IPS-20b (cell line): ENCODE results near the gene CAPS.
"Not testable (repeated sequence)": the region's sequence is repeated elsewhere in the genome, so short reads cannot be mapped to it uniquely, and the experiment has no call there.

ENCODE experiments used
- H3K27ac ChIP-seq: one replicate; pipeline ENCODE4 v1.5.1; 2013; ENCODE audit warnings: low read length
- H3K27me3 ChIP-seq: 2 replicates; pipeline ENCODE4 v1.6.1; 2013; ENCODE audit warnings: mild to moderate bottlenecking, low read length, inconsistent platforms; ENCODE audit not compliant: insufficient read depth
- H3K36me3 ChIP-seq: 2 replicates; pipeline ENCODE4 v1.6.1; 2013; ENCODE audit warnings: low read depth, mild to moderate bottlenecking, inconsistent platforms, low read length, moderate library complexity; ENCODE audit not compliant: insufficient read depth
- H3K4me1 ChIP-seq: 2 replicates; pipeline ENCODE4 v1.6.1; 2013; ENCODE audit warnings: mild to moderate bottlenecking, control low read depth, inconsistent platforms, low read length, moderate library complexity; ENCODE audit not compliant: insufficient read depth
- H3K4me3 ChIP-seq: 2 replicates; pipeline ENCODE4 v1.5.1; 2013; ENCODE audit warnings: mild to moderate bottlenecking, low read length, inconsistent platforms
- H3K9ac ChIP-seq: 2 replicates; pipeline ENCODE4 v1.6.1; 2013; ENCODE audit warnings: low read depth, mild to moderate bottlenecking, inconsistent platforms, low read length, moderate library complexity
- H3K9me3 ChIP-seq: 2 replicates; pipeline ENCODE4 v1.6.1; 2013; ENCODE audit warnings: mild to moderate bottlenecking, low read depth, low read length, inconsistent platforms; ENCODE audit not compliant: insufficient read depth

The CAPS gene

DNA sequence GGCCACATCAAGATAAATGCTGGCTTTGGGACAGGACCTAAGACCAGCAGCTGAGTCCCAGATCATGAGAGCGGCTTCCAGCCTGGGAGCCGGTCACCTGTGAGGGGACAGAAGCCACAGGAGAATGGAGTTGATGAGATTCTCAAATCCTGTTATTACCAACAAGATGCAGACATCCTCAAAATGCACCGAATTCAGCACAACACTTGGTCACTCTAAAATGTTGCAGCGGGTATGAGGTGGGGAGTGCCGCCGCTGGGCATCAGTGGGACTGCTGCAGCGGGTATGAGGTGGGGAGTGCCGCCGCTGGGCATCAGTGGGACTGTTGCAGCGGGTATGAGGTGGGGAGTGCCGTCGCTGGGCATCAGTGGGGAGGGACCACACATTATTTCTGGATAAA is 42.7 kb downstream of the CAPS start:
- peaks cover 48% of the 10 kb centered on the region for H3K4me1 ChIP-seq
- H3K36me3 ChIP-seq: no peaks in the 10 kb centered on the region
- no peaks in the 10 kb centered on the region for H3K9me3 ChIP-seq
- no peak overlapping the region for H3K9ac ChIP-seq
- H3K27me3 ChIP-seq: no peaks in the 10 kb centered on the region
- H3K4me3 ChIP-seq: no peak overlapping the region
- H3K27ac ChIP-seq: no peak overlapping the region

DNA sequence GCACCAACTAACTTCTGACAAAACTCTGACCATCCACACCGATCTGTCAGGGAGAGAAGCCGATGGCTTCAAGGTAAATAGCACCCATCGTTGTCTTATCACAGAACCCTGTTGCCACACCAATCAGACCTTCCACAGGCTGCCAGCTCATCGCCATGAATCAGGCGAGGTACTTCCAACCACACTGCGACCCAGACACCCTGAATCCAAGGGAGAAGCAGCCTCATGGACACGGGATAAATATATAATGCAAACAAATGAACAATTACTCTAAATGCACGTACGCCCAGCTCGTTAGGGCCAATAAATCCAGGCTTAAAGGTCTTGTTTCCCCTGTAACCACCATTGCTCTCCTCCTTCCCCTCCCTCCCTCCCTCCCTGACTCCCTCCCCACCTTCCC is 43.1 kb downstream of the CAPS start:
- Histone ChIP-seq H3K27ac (no peak overlapping the region), H3K9ac (no peak overlapping the region), H3K27me3 (no peaks in the 10 kb centered on the region), H3K36me3 (no peaks in the 10 kb centered on the region), H3K4me3 (no peak overlapping the region), H3K9me3 (no peaks in the 10 kb centered on the region), H3K4me1 (peaks cover 47% of the 10 kb centered on the region)

DNA sequence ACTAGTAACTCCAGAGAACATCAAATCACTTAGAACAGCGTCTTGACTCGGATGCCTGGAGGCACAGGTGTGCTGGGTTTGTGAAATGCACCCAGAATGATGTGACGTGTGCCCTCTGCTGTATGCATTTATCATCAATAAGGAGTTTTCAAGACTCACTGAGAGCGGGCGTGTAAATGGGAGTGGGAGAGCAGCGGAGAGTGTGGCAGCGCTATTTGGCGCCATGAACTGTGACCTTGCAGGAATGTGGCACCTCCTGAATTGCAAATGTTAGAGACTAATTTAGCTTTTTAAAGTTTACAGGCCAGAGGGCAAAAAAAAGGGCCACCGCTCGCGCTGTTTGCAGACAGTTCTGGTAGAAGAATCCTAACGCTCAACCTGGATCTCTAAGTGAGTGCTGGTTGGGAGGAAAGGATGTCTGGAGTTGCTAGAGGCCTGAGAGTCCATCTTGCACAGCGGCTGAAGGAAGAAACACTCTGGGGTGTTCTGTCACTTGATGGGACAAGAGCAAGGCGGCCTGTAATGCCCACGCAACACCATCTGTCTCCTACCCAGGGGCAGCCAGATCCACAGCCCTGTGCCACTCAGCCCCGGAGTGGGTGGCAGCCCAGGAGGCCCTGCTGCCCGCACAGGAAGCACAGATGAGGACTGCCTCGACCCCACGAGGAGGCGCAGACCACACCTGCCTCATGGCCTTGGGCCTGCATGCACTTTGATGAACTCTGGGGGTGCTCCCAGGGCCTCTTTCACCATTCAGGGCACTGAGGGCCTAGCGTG is 44.2 kb downstream of the CAPS start:
- Histone ChIP-seq H3K9ac (no peak overlapping the region), H3K27me3 (no peaks in the 10 kb centered on the region), H3K9me3 (no peaks in the 10 kb centered on the region), H3K4me3 (no peak overlapping the region), H3K27ac (no peak overlapping the region), H3K4me1 (peaks cover 38% of the 10 kb centered on the region), H3K36me3 (no peaks in the 10 kb centered on the region)

DNA sequence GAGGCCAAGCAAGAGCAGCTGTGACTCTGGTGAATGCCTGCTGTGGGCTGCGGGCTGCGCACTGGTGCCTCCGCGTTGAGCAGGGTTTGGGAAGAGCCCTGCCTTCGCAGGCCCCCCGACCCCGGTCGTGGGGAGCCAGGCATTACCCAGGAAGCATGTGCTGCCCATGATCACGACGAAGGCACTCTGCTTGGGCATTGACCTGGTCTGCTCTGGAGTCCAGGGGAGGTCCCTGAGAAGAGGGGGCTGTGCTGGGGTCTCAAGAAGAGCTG is 44.7 kb downstream of the CAPS start:
- Histone ChIP-seq H3K4me3 (no peak overlapping the region), H3K27me3 (no peaks in the 10 kb centered on the region), H3K36me3 (no peaks in the 10 kb centered on the region), H3K4me1 (peaks cover 33% of the 10 kb centered on the region), H3K9me3 (no peaks in the 10 kb centered on the region), H3K27ac (no peak overlapping the region), H3K9ac (no peak overlapping the region)

DNA sequence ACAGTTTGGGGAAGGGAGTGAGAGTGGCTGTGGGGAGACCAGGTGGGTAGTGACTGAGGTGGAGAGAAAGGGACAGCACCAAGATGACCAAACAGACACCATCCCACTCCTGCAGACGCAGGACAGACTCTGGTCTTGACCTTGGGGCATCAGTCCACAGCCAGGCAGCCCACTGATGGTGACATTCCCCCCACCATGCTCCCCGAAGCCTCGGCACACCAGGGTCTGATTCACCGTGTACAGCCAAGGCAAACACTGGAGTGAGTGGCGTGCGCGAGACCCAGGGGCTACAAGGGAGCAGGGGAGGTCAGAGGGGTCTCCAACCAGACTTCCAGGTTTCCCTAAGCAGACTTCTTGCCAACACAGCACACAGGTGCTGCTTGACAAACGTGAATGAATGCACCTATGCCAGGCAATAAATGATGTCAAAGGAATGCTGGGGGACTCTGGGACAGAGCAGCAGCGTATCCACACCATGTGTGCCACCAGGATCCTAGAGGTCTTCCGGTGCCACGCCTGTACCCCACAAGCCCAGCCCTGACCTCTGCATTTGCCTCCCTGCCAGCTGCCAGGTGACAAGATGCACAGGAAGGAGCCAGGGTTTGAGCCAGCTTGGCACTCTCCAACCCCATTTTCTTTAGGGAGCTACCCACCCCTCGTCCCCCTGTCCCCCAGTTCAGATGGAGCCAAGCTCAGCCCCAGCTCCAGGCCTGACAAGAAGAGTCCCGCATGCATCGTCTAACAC is 45.4 kb downstream of the CAPS start:
- Histone ChIP-seq H3K9ac (no peak overlapping the region), H3K4me3 (no peak overlapping the region), H3K27me3 (no peaks in the 10 kb centered on the region), H3K9me3 (no peaks in the 10 kb centered on the region), H3K27ac (no peak overlapping the region), H3K4me1 (peaks cover 27% of the 10 kb centered on the region), H3K36me3 (no peaks in the 10 kb centered on the region)

DNA sequence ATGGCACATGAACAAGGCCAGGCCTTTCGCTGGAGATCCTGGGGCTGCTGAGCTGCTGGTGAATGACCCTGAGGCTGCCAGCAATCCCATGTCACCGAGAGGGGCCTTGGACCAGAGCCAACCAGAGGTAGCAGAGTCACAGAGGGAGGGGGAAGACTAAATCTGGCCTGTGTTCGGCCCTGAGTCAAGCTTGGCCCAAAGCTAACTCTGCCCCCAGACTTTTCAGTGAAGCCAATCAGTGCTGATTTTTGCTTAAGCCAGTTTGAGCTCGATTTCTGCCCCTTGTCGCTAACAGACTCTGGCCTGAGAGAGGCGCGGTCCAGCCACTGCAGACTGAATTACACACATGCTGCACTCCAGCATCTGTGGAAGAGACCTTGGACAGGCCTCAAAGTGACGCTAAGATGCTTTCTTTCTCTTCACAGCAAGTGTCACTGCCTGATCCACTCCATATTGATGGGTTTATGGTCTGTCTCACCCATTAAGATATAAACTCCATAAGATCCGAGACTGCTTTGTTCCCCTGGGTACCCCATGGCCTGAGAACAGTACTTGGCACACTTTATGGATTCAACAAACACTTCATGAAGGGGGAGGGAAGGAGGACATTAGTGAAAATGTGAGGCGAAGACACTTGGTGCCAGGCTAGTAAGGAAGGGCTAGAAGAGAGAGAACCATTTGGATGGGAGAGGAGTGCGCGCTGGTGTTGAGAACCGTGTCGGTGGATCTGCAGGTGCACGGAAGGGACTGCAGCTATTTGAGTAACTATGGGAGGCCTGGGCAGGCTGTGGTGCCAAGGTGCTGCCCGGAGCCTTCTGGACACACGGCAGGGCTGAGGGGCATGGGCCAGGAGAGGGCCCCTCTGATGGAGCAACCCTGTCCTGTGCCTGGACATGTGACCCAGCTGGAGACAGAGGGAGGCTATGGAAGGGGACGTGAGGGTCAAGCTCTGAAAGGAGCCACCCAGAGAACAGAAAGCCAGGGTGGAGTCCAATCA is 46.2 kb downstream of the CAPS start:
- H3K9ac ChIP-seq: no peak overlapping the region; the same call in 1 of the 2 replicates
- H3K27ac ChIP-seq: no peak overlapping the region
- H3K4me1 ChIP-seq: peaks cover 23% of the 10 kb centered on the region

DNA sequence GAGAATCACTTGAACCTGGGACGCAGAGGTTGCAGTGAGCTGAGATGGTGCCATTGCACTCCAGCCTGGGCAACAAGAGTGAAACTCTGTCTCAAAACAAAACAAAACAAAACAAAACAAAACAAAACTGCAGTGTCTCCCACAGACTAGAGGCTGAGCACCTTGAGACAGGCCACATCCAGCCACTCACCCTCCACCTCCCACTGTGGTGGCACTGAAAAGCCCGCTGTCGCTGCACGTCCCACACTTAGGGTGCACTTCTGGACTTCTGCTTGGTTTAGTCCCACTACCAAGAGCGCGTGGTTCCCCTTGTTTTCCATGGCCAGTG is 47.6 kb downstream of the CAPS start:
- H3K9ac ChIP-seq: not testable (repeated sequence)

More for the DNA sequence above, 46.2 kb downstream of the CAPS start:
- no peaks in the 10 kb centered on the region; the same call in 1 of the 2 replicates for H3K36me3 ChIP-seq
- H3K4me3 ChIP-seq: no peak overlapping the region
- no peaks in the 10 kb centered on the region for H3K9me3 ChIP-seq
- H3K27me3 ChIP-seq: no peaks in the 10 kb centered on the region

DNA sequence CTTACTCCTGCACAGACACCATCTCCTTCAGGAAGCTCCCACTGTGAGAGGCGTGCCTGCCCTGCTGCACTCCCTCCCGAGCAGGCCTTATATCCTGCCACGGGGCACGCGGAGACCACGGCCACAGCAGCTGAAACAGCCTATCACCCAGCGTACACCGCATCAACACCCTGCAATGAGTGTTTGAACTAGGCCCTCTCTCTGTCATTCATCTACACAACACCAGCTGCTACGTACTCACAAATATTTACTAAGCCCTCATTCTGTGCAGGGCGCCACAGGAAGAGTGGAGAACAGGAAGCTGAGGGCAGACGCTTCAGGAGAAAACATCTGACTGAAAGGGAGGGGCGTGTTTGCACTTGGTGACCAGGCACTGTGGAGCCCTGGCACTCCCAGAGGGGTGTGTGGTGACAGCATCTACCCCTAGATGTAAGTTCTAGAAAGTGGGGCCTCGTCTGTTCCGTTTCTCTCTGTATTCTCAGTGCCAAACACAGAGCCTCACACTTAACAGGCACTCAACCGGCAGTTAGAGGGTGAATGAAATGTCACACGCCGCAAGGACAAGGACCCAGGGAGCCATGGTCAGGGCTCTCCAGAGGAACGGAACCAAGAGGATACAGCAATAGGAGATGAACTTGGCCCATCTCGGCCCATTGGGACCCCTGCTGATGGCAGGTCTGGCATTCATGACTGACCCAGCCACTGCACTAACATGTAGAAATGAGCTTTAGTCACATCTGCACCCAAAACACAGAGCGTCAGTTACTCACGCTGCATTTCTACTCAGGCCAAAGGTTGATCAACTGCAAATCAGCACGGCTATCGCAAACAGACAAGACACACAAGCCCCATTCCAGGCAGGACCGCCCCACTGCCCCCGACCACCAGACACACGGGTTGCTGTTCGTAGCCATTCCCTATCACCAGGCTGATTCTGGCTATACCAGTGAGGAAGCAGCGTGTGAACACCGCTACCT is 48.2 kb downstream of the CAPS start:
- no peak overlapping the region for H3K9ac ChIP-seq
- H3K4me3 ChIP-seq: no peak overlapping the region
- peaks cover 11% of the 10 kb centered on the region for H3K36me3 ChIP-seq

More for the DNA sequence above, 47.6 kb downstream of the CAPS start:
- not testable (repeated sequence) for H3K36me3 ChIP-seq, H3K27ac ChIP-seq, H3K9me3 ChIP-seq, H3K27me3 ChIP-seq, H3K4me3 ChIP-seq
- peaks cover 19% of the 10 kb centered on the region for H3K4me1 ChIP-seq

DNA sequence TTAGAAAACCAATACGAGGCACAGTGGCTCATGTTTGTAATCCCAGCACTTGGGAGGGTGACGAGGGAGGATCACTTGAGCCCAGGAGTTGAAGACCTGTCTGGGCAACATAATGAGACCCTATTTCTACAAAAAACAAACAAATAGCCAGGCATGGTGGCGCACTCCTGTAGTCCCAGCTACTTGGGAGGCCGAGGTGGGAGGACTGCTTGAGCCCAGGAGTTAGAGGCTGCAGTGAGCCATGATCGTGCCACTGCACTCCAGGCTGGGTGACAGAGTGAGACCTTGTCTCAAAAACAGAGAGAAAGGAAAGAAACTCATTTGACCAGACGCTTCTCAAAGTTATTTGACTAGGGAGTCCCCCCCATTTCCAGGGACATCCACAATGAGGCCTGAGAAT is 49.2 kb downstream of the CAPS start:
- Histone ChIP-seq H3K4me1 (peaks cover 15% of the 10 kb centered on the region), H3K36me3 (peaks cover 11% of the 10 kb centered on the region)
- H3K4me3 ChIP-seq, H3K9me3 ChIP-seq, H3K27ac ChIP-seq, H3K9ac ChIP-seq, H3K27me3 ChIP-seq: not testable (repeated sequence)

More for the DNA sequence above, 48.2 kb downstream of the CAPS start:
- H3K27ac ChIP-seq: no peak overlapping the region
- peaks cover 20% of the 10 kb centered on the region for H3K4me1 ChIP-seq
- no peaks in the 10 kb centered on the region for H3K27me3 ChIP-seq
- H3K9me3 ChIP-seq: no peaks in the 10 kb centered on the region

DNA sequence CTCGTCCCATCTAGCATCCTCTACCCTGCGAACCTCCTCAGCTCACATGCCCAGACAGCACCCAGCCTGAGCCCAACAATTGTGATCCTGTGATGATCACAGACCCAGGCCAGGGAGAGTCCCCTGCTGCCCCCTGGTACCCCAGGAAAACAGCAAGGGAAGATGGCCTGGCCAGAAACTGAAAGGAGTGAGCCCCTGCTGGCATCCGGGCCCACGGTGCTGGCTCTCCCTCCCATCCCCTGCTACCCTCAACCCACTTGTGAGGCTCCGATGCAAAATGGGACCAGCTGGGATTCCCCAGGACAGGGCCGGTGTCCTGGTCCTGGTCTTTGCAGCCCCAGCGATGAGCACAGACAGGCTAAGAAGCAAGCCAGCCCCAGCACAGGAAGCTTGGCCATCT is 49.8 kb downstream of the CAPS start:
- H3K9ac ChIP-seq: no peak overlapping the region
- peaks cover 17% of the 10 kb centered on the region for H3K4me1 ChIP-seq
- H3K36me3 ChIP-seq: peaks cover 11% of the 10 kb centered on the region
- H3K27ac ChIP-seq: no peak overlapping the region
- H3K4me3 ChIP-seq: no peak overlapping the region
- H3K9me3 ChIP-seq: no peaks in the 10 kb centered on the region
- no peaks in the 10 kb centered on the region for H3K27me3 ChIP-seq
